ENCODE results near the gene THRSP.
"Not testable (repeated sequence)": the region's sequence is repeated elsewhere in the genome, so short reads cannot be mapped to it uniquely, and the experiment has no call there.

The THRSP gene

GRCh38 chr11:78037825-78038620, 25.6 kb upstream of the THRSP start:
- H3K9me3 ChIP-seq (replicated peaks in 1 of 11) = no peaks in the 10 kb centered on the region; a peak in 1 of 22 replicates
- no peak overlapping the region for H3K4me3 ChIP-seq
- H3K27ac ChIP-seq = no peak overlapping the region
- no peaks in the 10 kb centered on the region for H3K36me3 ChIP-seq
- no peak for TF ChIP-seq Cebpa-rat (IDR thresholded peaks at IDR 0.05)
- no peaks in the 10 kb centered on the region for H4K20me1 ChIP-seq
- no peak overlapping the region for H3K4me2 ChIP-seq
- H3K9ac ChIP-seq = no peak overlapping the region
- H3K4me1 ChIP-seq = peaks cover 13 to 34% (median 25%) of the 10 kb centered on the region in 10 experiments
- no peaks in the 10 kb centered on the region for H3K27me3 ChIP-seq

GRCh38 chr11:78038697-78039313, 24.9 kb upstream of the THRSP start:
- Histone ChIP-seq H3K9me3 (replicated peaks in 1 of 11) (no peaks in the 10 kb centered on the region; a peak in 1 of 22 replicates), H3K9ac (no peak overlapping the region; a peak in 1 of 22 replicates), H3K36me3 (no peaks in the 10 kb centered on the region), H3K4me1 (peaks cover 13 to 34% (median 25%) of the 10 kb centered on the region in 10 experiments), H3K4me3 (no peak overlapping the region), H3K27ac (peak overlapping the region in 3 of 11 experiments; percentile 80 to 89 (median 84); a peak in 6 of 22 replicates), H3K4me2 (peak overlapping the region in 6 of 11 experiments; percentile 59 to 80 (median 74); a peak in 8 of 22 replicates), H4K20me1 (no peaks in the 10 kb centered on the region), H3K27me3 (no peaks in the 10 kb centered on the region)
- no peak for TF ChIP-seq Cebpa-rat (IDR thresholded peaks at IDR 0.05)

GRCh38 chr11:78039391-78039918, 24.2 kb upstream of the THRSP start:
- H3K9me3 ChIP-seq (replicated peaks in 1 of 11) = no peaks in the 10 kb centered on the region; a peak in 1 of 22 replicates
- peaks cover 13 to 34% (median 25%) of the 10 kb centered on the region in 10 experiments for H3K4me1 ChIP-seq
- peak overlapping the region; percentile 59 to 80 (median 73) for H3K4me2 ChIP-seq
- TF ChIP-seq Cebpa-rat (IDR thresholded peaks at IDR 0.05) = no peak
- H3K9ac ChIP-seq = peak overlapping the region in 9 of 11 experiments; percentile 42 to 76 (median 62); a peak in 13 of 22 replicates
- H3K27ac ChIP-seq = peak overlapping the region; percentile 52 to 89 (median 78); a peak in 19 of 22 replicates
- H3K4me3 ChIP-seq = peak overlapping the region in 6 of 10 experiments; percentile 1 to 32 (median 17); a peak in 7 of 20 replicates
- H4K20me1 ChIP-seq = no peaks in the 10 kb centered on the region
- no peaks in the 10 kb centered on the region for H3K36me3 ChIP-seq
- H3K27me3 ChIP-seq = no peaks in the 10 kb centered on the region

GRCh38 chr11:78039919-78040671, 23.6 kb upstream of the THRSP start:
- Histone ChIP-seq H3K27ac (peak overlapping the region; percentile 52 to 89 (median 78); a peak in 21 of 22 replicates), H4K20me1 (no peaks in the 10 kb centered on the region), H3K36me3 (no peaks in the 10 kb centered on the region), H3K27me3 (no peaks in the 10 kb centered on the region), H3K9ac (peak overlapping the region; percentile 42 to 76 (median 62); a peak in 17 of 22 replicates), H3K4me1 (peaks cover 13 to 34% (median 25%) of the 10 kb centered on the region in 10 experiments), H3K4me2 (peak overlapping the region; percentile 59 to 80 (median 73)), H3K4me3 (peak overlapping the region in 8 of 10 experiments; percentile 1 to 40 (median 17); a peak in 12 of 20 replicates), H3K9me3 (replicated peaks in 1 of 11) (peaks cover 0 to 5% (median 0%) of the 10 kb centered on the region in 11 experiments; a peak in 1 of 22 replicates)
- no peak for TF ChIP-seq Cebpa-rat (IDR thresholded peaks at IDR 0.05)

GRCh38 chr11:78040691-78041379, 22.8 kb upstream of the THRSP start:
- Histone ChIP-seq H4K20me1 (no peaks in the 10 kb centered on the region), H3K4me1 (peaks cover 13 to 36% (median 27%) of the 10 kb centered on the region in 10 experiments), H3K27me3 (no peaks in the 10 kb centered on the region), H3K4me3 (no peak overlapping the region; a peak in 1 of 20 replicates), H3K9ac (peak overlapping the region in 4 of 11 experiments; percentile 57 to 76 (median 64); a peak in 4 of 22 replicates), H3K9me3 (replicated peaks in 1 of 11) (peaks cover 0 to 5% (median 0%) of the 10 kb centered on the region in 11 experiments; a peak in 1 of 22 replicates), H3K36me3 (no peaks in the 10 kb centered on the region), H3K4me2 (peak overlapping the region; percentile 59 to 80 (median 73); a peak in 19 of 22 replicates), H3K27ac (peak overlapping the region in 8 of 11 experiments; percentile 63 to 89 (median 79); a peak in 14 of 22 replicates)
- TF ChIP-seq Cebpa-rat (IDR thresholded peaks at IDR 0.05) = no peak

DNA sequence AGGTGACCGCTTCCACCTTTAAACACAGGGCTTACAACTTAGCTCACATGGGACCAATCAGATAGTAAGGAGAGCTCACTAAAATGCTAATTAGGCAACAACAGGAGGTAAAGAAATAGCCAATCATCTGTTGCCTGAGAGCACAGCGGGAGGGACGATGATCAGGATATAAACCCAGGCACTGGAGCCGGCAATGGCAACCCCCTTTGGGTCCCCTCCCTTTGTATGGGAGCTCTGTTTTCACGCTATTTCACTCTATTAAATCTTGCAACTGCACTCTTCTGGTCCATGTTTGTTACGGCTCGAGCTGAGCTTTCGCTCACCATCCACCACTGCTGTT, 22.3 kb upstream of the THRSP start:
- H3K27me3 ChIP-seq; H3K4me2 ChIP-seq; H4K20me1 ChIP-seq; H3K9ac ChIP-seq; H3K4me3 ChIP-seq; H3K36me3 ChIP-seq; H3K9me3 ChIP-seq (replicated peaks in 1 of 11); H3K27ac ChIP-seq: not testable (repeated sequence)
- H3K4me1 ChIP-seq = peaks cover 13 to 41% (median 29%) of the 10 kb centered on the region in 10 experiments

GRCh38 chr11:78041843-78042440, 21.7 kb upstream of the THRSP start:
- Histone ChIP-seq H3K9ac (no peak overlapping the region), H3K27me3 (no peaks in the 10 kb centered on the region), H3K9me3 (replicated peaks in 1 of 11) (peaks cover 0 to 5% (median 0%) of the 10 kb centered on the region in 11 experiments; a peak in 1 of 22 replicates), H3K4me3 (no peak overlapping the region), H3K4me1 (peaks cover 13 to 40% (median 29%) of the 10 kb centered on the region in 10 experiments), H3K36me3 (no peaks in the 10 kb centered on the region), H3K4me2 (no peak overlapping the region), H3K27ac (no peak overlapping the region), H4K20me1 (no peaks in the 10 kb centered on the region)
- no peak for TF ChIP-seq Cebpa-rat (IDR thresholded peaks at IDR 0.05)

DNA sequence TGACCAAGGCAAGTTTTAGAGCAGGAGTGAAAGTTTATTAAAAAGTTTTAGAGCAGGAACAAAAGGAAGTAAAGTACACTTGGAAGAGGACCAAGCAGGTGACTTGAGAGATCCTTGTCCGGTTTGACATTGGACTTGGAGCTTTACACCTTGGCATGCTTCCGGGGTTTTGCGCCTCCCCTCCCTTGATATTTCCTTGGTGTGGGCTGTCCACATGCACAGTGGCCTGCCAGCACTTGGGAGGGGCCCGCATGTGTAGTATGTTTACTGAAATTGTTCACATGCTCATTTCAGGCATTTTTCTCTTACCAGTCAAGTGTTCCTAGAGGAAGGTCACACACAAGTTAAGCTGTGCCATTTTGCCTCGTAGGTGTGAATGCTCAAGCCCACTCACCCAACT, 19.0 kb upstream of the THRSP start:
- Histone ChIP-seq H3K4me2 (no peak overlapping the region), H3K4me1 (peaks cover 9 to 24% (median 19%) of the 10 kb centered on the region in 10 experiments), H3K36me3 (no peaks in the 10 kb centered on the region), H3K9ac (no peak overlapping the region), H4K20me1 (no peaks in the 10 kb centered on the region), H3K9me3 (replicated peaks in 1 of 11) (peaks cover 0 to 5% (median 0%) of the 10 kb centered on the region in 11 experiments; a peak in 1 of 22 replicates), H3K27ac (no peak overlapping the region), H3K4me3 (no peak overlapping the region), H3K27me3 (no peaks in the 10 kb centered on the region)
- no peak for TF ChIP-seq Cebpa-rat (IDR thresholded peaks at IDR 0.05)

Data from BLaER1 treated with 17β-estradiol and CSF1 and Interleukin-3, amounts not matched to agents 10 nM and 100 nM (cell line).